CD14-positive monocyte (primary cell): Measurements from ENCODE around the gene SHISA6. TPM values are rescaled to one million over a fixed set of nuclear protein-coding genes. Genes with fewer than 3 reads are reported as not detected.
"Not testable (repeated sequence)": the region's sequence is repeated elsewhere in the genome, so short reads cannot be mapped to it uniquely, and the experiment has no call there.

ENCODE experiments used
- DNase-seq, 3 donors: peaks; one replicate each; pipeline ENCODE4 v3.0.0-alpha.2; 2011 to 2022
- H2AFZ ChIP-seq: 2 replicates; pipeline ENCODE4 v1.6.0; 2012; ENCODE audit warnings: mild to moderate bottlenecking, low read depth, low read length, inconsistent platforms; ENCODE audit not compliant: insufficient read depth, poor library complexity, severe bottlenecking
- H3K27ac ChIP-seq, 2 donors: 1 replicate in 1 of 2; 2 replicates in 1 of 2; pipeline ENCODE4 v1.5.1; 2012 to 2013; ENCODE audit warnings: low read length in 2 of 2, control low read depth in 1 of 2, inconsistent platforms in 1 of 2, low read depth in 1 of 2, mild to moderate bottlenecking in 1 of 2
- H3K27me3 ChIP-seq, 2 donors: one replicate each; pipeline versions ENCODE4 v1.6.0 to v1.6.1; 2011 to 2013; ENCODE audit warnings: low read length in 2 of 2; ENCODE audit not compliant: control insufficient read depth in 2 of 2, insufficient read depth in 2 of 2
- H3K36me3 ChIP-seq, 2 donors: replicated peaks in 1 of 2; 1 replicate in 1 of 2; 2 replicates in 1 of 2; pipeline versions ENCODE4 v1.5.1 to v1.6.1; 2012 to 2013; ENCODE audit warnings: low read length in 2 of 2, control low read depth in 1 of 2, inconsistent platforms in 1 of 2, mild to moderate bottlenecking in 1 of 2; ENCODE audit not compliant: insufficient read depth in 2 of 2, control insufficient read depth in 1 of 2
- H3K4me1 ChIP-seq, 2 donors: 1 replicate in 1 of 2; 2 replicates in 1 of 2; pipeline versions ENCODE4 v1.5.1 to v1.6.1; 2012 to 2013; ENCODE audit warnings: low read length in 2 of 2, control low read depth in 1 of 2, inconsistent platforms in 1 of 2, mild to moderate bottlenecking in 1 of 2, moderate library complexity in 1 of 2; ENCODE audit not compliant: insufficient read depth in 2 of 2, control insufficient read depth in 1 of 2
- H3K4me2 ChIP-seq: replicated peaks from 2 replicates; pipeline ENCODE3; 2012; ENCODE audit warnings: low read length, moderate library complexity, mild to moderate bottlenecking; ENCODE audit not compliant: poor library complexity, severe bottlenecking; ENCODE audit errors: extremely low read depth
- H3K4me3 ChIP-seq, 3 experiments: fragments of 200-600 bp in 1 of 3; sonication (generic) in 1 of 3; replicated peaks in 1 of 3; 1 replicate in 2 of 3; 2 replicates in 1 of 3; pipeline ENCODE4 v1.5.1; 2011 to 2013; ENCODE audit warnings: low read length in 3 of 3, mild to moderate bottlenecking in 3 of 3, control low read depth in 2 of 3, low read depth in 2 of 3, inconsistent platforms in 1 of 3, moderate library complexity in 1 of 3
- H3K79me2 ChIP-seq: 2 replicates; pipeline ENCODE4 v1.6.0; 2012; ENCODE audit warnings: mild to moderate bottlenecking, control low read depth, inconsistent platforms, low read length, moderate library complexity; ENCODE audit not compliant: insufficient read depth
- H3K9ac ChIP-seq: 2 replicates; pipeline ENCODE4 v1.6.0; 2017; ENCODE audit warnings: low read length, mild to moderate bottlenecking; ENCODE audit not compliant: insufficient read depth, poor library complexity, severe bottlenecking
- H3K9me3 ChIP-seq, 2 donors: replicated peaks in 1 of 2; 1 replicate in 1 of 2; 2 replicates in 1 of 2; pipeline versions ENCODE4 v1.5.1 to v1.6.1; 2012 to 2013; ENCODE audit warnings: low read length in 2 of 2, control low read depth in 1 of 2; ENCODE audit not compliant: control insufficient read depth in 1 of 2, insufficient read depth in 1 of 2
- H4K20me1 ChIP-seq: 2 replicates; pipeline ENCODE4 v1.6.0; 2012; ENCODE audit warnings: mild to moderate bottlenecking, low read length, control low read depth, moderate library complexity; ENCODE audit not compliant: insufficient read depth
- H3K27ac Mint-ChIP-seq, 7 donors: one replicate each; pipeline ENCODE4 v1.8.0; 2020; ENCODE audit warnings: mild to moderate bottlenecking in 7 of 7, mixed read lengths in 7 of 7, moderate library complexity in 6 of 7, inconsistent platforms in 2 of 7
- H3K27me3 Mint-ChIP-seq, 3 donors: one replicate each; pipeline ENCODE4 v1.8.0; 2021 to 2022; ENCODE audit warnings: low read depth in 3 of 3, mild to moderate bottlenecking in 3 of 3, mixed read lengths in 3 of 3, moderate library complexity in 3 of 3, inconsistent platforms in 1 of 3
- H3K36me3 Mint-ChIP-seq, 2 donors: one replicate each; pipeline ENCODE4 v1.8.0; 2020; ENCODE audit warnings: mixed read lengths in 2 of 2, inconsistent platforms in 1 of 2, mild to moderate bottlenecking in 1 of 2
- H3K4me1 Mint-ChIP-seq: one replicate; pipeline ENCODE4 v1.8.0; 2020; ENCODE audit warnings: mild to moderate bottlenecking, mixed read lengths
- H3K4me3 Mint-ChIP-seq, 2 donors: one replicate each; pipeline ENCODE4 v1.8.0; 2020; ENCODE audit warnings: mild to moderate bottlenecking in 2 of 2, mixed read lengths in 2 of 2, moderate library complexity in 1 of 2
- H3K9me3 Mint-ChIP-seq, 7 donors: one replicate each; pipeline ENCODE4 v1.8.0; 2020 to 2022; ENCODE audit warnings: mixed read lengths in 7 of 7, mild to moderate bottlenecking in 6 of 7, moderate library complexity in 6 of 7, inconsistent platforms in 2 of 7
- CTCF ChIP-seq: fragments of 200-600 bp; IDR thresholded peaks from one replicate; pipeline ENCODE4 v1.8.0; 2022; ENCODE audit warnings: antibody characterized with exemption, mild to moderate bottlenecking
- WGBS: methylation state at CpG from one replicate; pipeline ENCODE4 v1.1.5; 2013; ENCODE audit warnings: missing lambda C conversion rate; ENCODE audit not compliant: insufficient coverage; 5-methylcytosine and 5-hydroxymethylcytosine counted together
- intact Hi-C, 2 donors: fragments of 100-400 bp; cut with micrococcal nuclease; formaldehyde crosslinking; loops; one replicate each; pipeline versions ENCODE4 v1.15.0 to v1.15.1; 2023
- polyA plus RNA-seq, 3 donors: library from polyadenylated mRNA; depleted of rRNA in 1 of 3; unstranded in 2 of 3; stranded (reverse) in 1 of 3; fragments of 300-500 nt in 2 of 3; fragments of >200 nt in 1 of 3; fragmentation: Illumina TruSeq in 2 of 3; gene quantifications; 1 replicate in 2 of 3; 2 replicates in 1 of 3; pipeline ENCODE4 v1.2.3, GENCODE V29; 2012 to 2021

SHISA6 gene
- polyA plus RNA-seq, 3 donors = not detected

GRCh38 chr17:11300738-11301137 is 59.7 kb downstream of the SHISA6 start:
- Histone ChIP-seq H3K27me3 (no peaks in the 10 kb centered on the region), H3K9ac (no peak overlapping the region), H3K9me3 (peaks cover 9 to 31% of the 10 kb centered on the region in 2 donors), H3K79me2 (no peaks in the 10 kb centered on the region), H3K4me1 (no peaks in the 10 kb centered on the region), H3K4me3 (no peak overlapping the region), H3K27ac (no peak overlapping the region), H3K4me2 (no peak overlapping the region), H2AFZ (no peak overlapping the region), H4K20me1 (no peaks in the 10 kb centered on the region), H3K36me3 (no peaks in the 10 kb centered on the region)
- intact Hi-C loops = no loop called here
- no peak overlapping the region for H3K4me3 Mint-ChIP-seq
- H3K27ac Mint-ChIP-seq = peak overlapping the region in 1 of 7 donors; percentile 7
- no peaks in the 10 kb centered on the region for H3K4me1 Mint-ChIP-seq
- peaks cover 3 to 12% (median 12%) of the 10 kb centered on the region in 7 donors for H3K9me3 Mint-ChIP-seq
- WGBS = no CpG with 5 or more reads among the region's 6 CpGs
- H3K36me3 Mint-ChIP-seq = no peaks in the 10 kb centered on the region
- no peak for DNase-seq
- TF ChIP-seq CTCF = no peak
- no peaks in the 10 kb centered on the region for H3K27me3 Mint-ChIP-seq

GRCh38 chr17:11301874-11302273 is 60.9 kb downstream of the SHISA6 start:
- H3K27ac ChIP-seq, H3K27me3 ChIP-seq, H3K36me3 Mint-ChIP-seq, H3K27me3 Mint-ChIP-seq, H4K20me1 ChIP-seq, H3K9ac ChIP-seq, H2AFZ ChIP-seq, H3K4me1 Mint-ChIP-seq, H3K4me3 Mint-ChIP-seq, H3K27ac Mint-ChIP-seq, H3K4me3 ChIP-seq, H3K4me1 ChIP-seq, intact Hi-C loops, H3K4me2 ChIP-seq, H3K36me3 ChIP-seq, H3K79me2 ChIP-seq, DNase-seq: not testable (repeated sequence)
- peaks cover 3 to 13% (median 12%) of the 10 kb centered on the region in 7 donors for H3K9me3 Mint-ChIP-seq
- WGBS = no CpG with 5 or more reads among the region's 5 CpGs
- H3K9me3 ChIP-seq = peaks cover 9 to 31% of the 10 kb centered on the region in 2 donors
